Endodermal cell (in vitro differentiated cells): ENCODE data around the gene CDC6. TPM values are rescaled to one million over a fixed set of nuclear protein-coding genes. Genes with fewer than 3 reads are reported as not detected.
"Not testable (repeated sequence)": the region's sequence is repeated elsewhere in the genome, so short reads cannot be mapped to it uniquely, and the experiment has no call there.

ENCODE experiments used
- DNase-seq: peaks from one replicate; pipeline ENCODE4 v3.0.0-alpha.2; 2017
- H3K27ac ChIP-seq: 2 replicates; pipeline ENCODE4 v1.5.1; 2013; ENCODE audit warnings: mild to moderate bottlenecking, low read depth, low read length, moderate library complexity
- H3K27me3 ChIP-seq: 2 replicates; pipeline ENCODE4 v1.6.1; 2013; ENCODE audit warnings: mild to moderate bottlenecking, low read length, moderate library complexity; ENCODE audit not compliant: insufficient read depth, control insufficient read depth, poor library complexity, severe bottlenecking
- H3K36me3 ChIP-seq: 2 replicates; pipeline ENCODE4 v1.7.0; 2013; ENCODE audit warnings: mild to moderate bottlenecking, low read length, moderate library complexity; ENCODE audit not compliant: control insufficient read depth, insufficient read depth
- H3K4me1 ChIP-seq: one replicate; pipeline ENCODE4 v1.7.0; 2013; ENCODE audit warnings: low read length; ENCODE audit not compliant: control insufficient read depth, insufficient read depth
- H3K4me3 ChIP-seq: 2 replicates; pipeline ENCODE4 v1.5.1; 2013; ENCODE audit warnings: mild to moderate bottlenecking, low read length, moderate library complexity
- H3K9ac ChIP-seq: 2 replicates; pipeline ENCODE4 v1.6.1; 2013; ENCODE audit warnings: mild to moderate bottlenecking, low read length, moderate library complexity; ENCODE audit not compliant: poor library complexity, severe bottlenecking; ENCODE audit errors: extremely low read depth
- H3K9me3 ChIP-seq: 2 replicates; pipeline ENCODE4 v1.6.1; 2013; ENCODE audit warnings: mild to moderate bottlenecking, low read length, moderate library complexity; ENCODE audit not compliant: control insufficient read depth
- H3K27ac Mint-ChIP-seq: 2 replicates; pipeline ENCODE4 v1.8.0; 2020; ENCODE audit warnings: mixed read lengths
- H3K27me3 Mint-ChIP-seq: 2 replicates; pipeline ENCODE4 v1.8.0; 2021; ENCODE audit warnings: mild to moderate bottlenecking, mixed read lengths; ENCODE audit not compliant: insufficient read depth
- H3K36me3 Mint-ChIP-seq: 2 replicates; pipeline ENCODE4 v1.8.0; 2020; ENCODE audit warnings: low read depth, mixed read lengths
- H3K4me1 Mint-ChIP-seq: 2 replicates; pipeline ENCODE4 v1.8.0; 2020; ENCODE audit warnings: mixed read lengths
- H3K4me3 Mint-ChIP-seq: 2 replicates; pipeline ENCODE4 v1.8.0; 2020; ENCODE audit warnings: mild to moderate bottlenecking, moderate library complexity, mixed read lengths
- H3K9me3 Mint-ChIP-seq: 2 replicates; pipeline ENCODE4 v1.8.0; 2020; ENCODE audit warnings: mild to moderate bottlenecking, mixed read lengths
- CTCF ChIP-seq: fragments of 200-600 bp; sonication (generic); conservative IDR thresholded peaks from 2 replicates; pipeline ENCODE4 v1.5.0; 2021; ENCODE audit warnings: antibody characterized with exemption, mild to moderate bottlenecking
- WGBS, 2 experiments: methylation state at CpG; one replicate each; pipeline versions ENCODE4 v1.1.5 to v1.1.7; 2013; ENCODE audit warnings: missing lambda C conversion rate in 2 of 2, mixed read lengths in 1 of 2; ENCODE audit not compliant: insufficient coverage in 1 of 2, insufficient read length in 1 of 2; 5-methylcytosine and 5-hydroxymethylcytosine counted together
- total RNA-seq, 2 donors: library from RNA; stranded (reverse); fragmentation: NEBNext Ultra II Directional in 1 of 2; extraction: Animal tissue kit (Norgen Biotek cat#: 25700) in 1 of 2; gene quantifications; 2 replicates in 1 of 2; 3 replicates in 1 of 2; pipeline ENCODE4 v1.2.1, GENCODE V29; 2021

CDC6 gene
- total RNA-seq, 2 donors from 2014 or later: 88.4 to 95.4 TPM

GRCh38 chr17:40298726-40299125 lies 11.0 kb downstream of the CDC6 start:
- no peak for DNase-seq
- Histone ChIP-seq H3K27me3 (no peaks in the 10 kb centered on the region), H3K4me3 (no peak overlapping the region), H3K4me1 (peaks cover 4% of the 10 kb centered on the region), H3K9me3 (no peaks in the 10 kb centered on the region), H3K36me3 (peaks cover 89% of the 10 kb centered on the region), H3K27ac (no peak overlapping the region), H3K9ac (no peak overlapping the region)
- H3K27ac Mint-ChIP-seq: no peak overlapping the region
- H3K27me3 Mint-ChIP-seq: no peaks in the 10 kb centered on the region
- TF ChIP-seq CTCF: no peak
- no peaks in the 10 kb centered on the region for H3K9me3 Mint-ChIP-seq
- H3K36me3 Mint-ChIP-seq: peaks cover 63% of the 10 kb centered on the region
- H3K4me3 Mint-ChIP-seq: no peak overlapping the region
- WGBS, 2 experiments: 94% methylated on average over 3 of the region's 3 CpGs; no CpG with 5 or more reads in 1 of the 2 experiments
- H3K4me1 Mint-ChIP-seq: peaks cover 34% of the 10 kb centered on the region

- peaks cover 59% of the 10 kb centered on the region for H3K36me3 Mint-ChIP-seq
- not testable (repeated sequence) for H3K9me3 ChIP-seq, DNase-seq, H3K4me3 ChIP-seq, H3K27me3 Mint-ChIP-seq, H3K4me3 Mint-ChIP-seq, H3K27ac ChIP-seq, H3K4me1 ChIP-seq, H3K27me3 ChIP-seq, H3K27ac Mint-ChIP-seq, H3K9me3 Mint-ChIP-seq, H3K9ac ChIP-seq
- 94 to 99% methylated on average over 5 to 7 of the region's 7 CpGs for WGBS, 2 experiments
- H3K36me3 ChIP-seq: peaks cover 89% of the 10 kb centered on the region
- peaks cover 38% of the 10 kb centered on the region for H3K4me1 Mint-ChIP-seq
Observed at GRCh38 chr17:40299159-40299757, 11.6 kb downstream of the CDC6 start.

- H3K4me1 Mint-ChIP-seq: peaks cover 28% of the 10 kb centered on the region
- no peaks in the 10 kb centered on the region for H3K27me3 Mint-ChIP-seq
- H3K9me3 Mint-ChIP-seq: no peaks in the 10 kb centered on the region
- WGBS, 2 experiments: 50 to 72% methylated on average over 4 of the region's 4 CpGs
- H3K9ac ChIP-seq: no peak overlapping the region
- DNase-seq: peak; percentile 92
- peaks cover 71% of the 10 kb centered on the region for H3K36me3 ChIP-seq
- peaks cover 8% of the 10 kb centered on the region for H3K4me1 ChIP-seq
- H3K4me3 Mint-ChIP-seq: no peak overlapping the region
- H3K27ac Mint-ChIP-seq: no peak overlapping the region
- peak; percentile 63 for TF ChIP-seq CTCF
- H3K9me3 ChIP-seq: no peaks in the 10 kb centered on the region
- H3K27me3 ChIP-seq: no peaks in the 10 kb centered on the region
- H3K36me3 Mint-ChIP-seq: peaks cover 46% of the 10 kb centered on the region
- no peak overlapping the region for H3K27ac ChIP-seq
- H3K4me3 ChIP-seq: no peak overlapping the region
Observed at GRCh38 chr17:40301315-40301714, 13.6 kb downstream of the CDC6 start.
